H1 (cell line): ENCODE data around the gene HIPK1. TPM values are rescaled to one million over a fixed set of nuclear protein-coding genes. Genes with fewer than 3 reads are reported as not detected.

Source experiments
- ATF3 ChIP-seq: IDR thresholded peaks from 2 replicates; pipeline ENCODE4 v1.6.1; 2011; ENCODE audit warnings: low read depth, mild to moderate bottlenecking, low read length; ENCODE audit not compliant: insufficient read depth
- KDM4A ChIP-seq: IDR thresholded peaks from one replicate; pipeline ENCODE4 v1.7.1; 2012; ENCODE audit warnings: low read depth, mild to moderate bottlenecking, moderate library complexity, low read length, inconsistent platforms; ENCODE audit not compliant: severe bottlenecking
- NRF1 ChIP-seq: IDR thresholded peaks from 2 replicates; pipeline ENCODE4 v1.6.1; 2011; ENCODE audit warnings: mild to moderate bottlenecking, low read depth, low read length, improper control_type of control experiment
- RFX5 ChIP-seq: IDR thresholded peaks from 2 replicates; pipeline ENCODE4 v1.6.1; 2011; ENCODE audit warnings: low read depth, low read length, improper control_type of control experiment, borderline replicate concordance
- TAF1 ChIP-seq: IDR thresholded peaks from 2 replicates; pipeline ENCODE4 v1.6.1; 2011; ENCODE audit warnings: mild to moderate bottlenecking, low read depth, low read length
- TBP ChIP-seq: IDR thresholded peaks from 2 replicates; pipeline ENCODE4 v1.6.1; 2011; ENCODE audit warnings: low read depth, low read length, improper control_type of control experiment
- polyA plus RNA-seq, 7 experiments: library from polyadenylated mRNA; depleted of rRNA in 3 of 7; stranded (reverse) in 5 of 7; unstranded in 2 of 7; fragments of >200 nt in 5 of 7; fragments of 200-250 nt in 2 of 7; gene quantifications; 1 replicate in 5 of 7; 2 replicates in 1 of 7; 4 replicates in 1 of 7; pipeline versions ENCODE4 v1.2.1 to v1.2.3, GENCODE V29; 2011 to 2013; ENCODE audit warnings: missing spikeins in 2 of 7, mixed read lengths in 2 of 7
- total RNA-seq: library from RNA; stranded (reverse); fragmentation: NEBNext Ultra II Directional; extraction: Animal tissue kit (Norgen Biotek cat#: 25700); gene quantifications from 2 replicates; pipeline ENCODE4 v1.2.1, GENCODE V29; 2021
- TF ChIP-seq, protein P1 (sequence below): fragments of 300-600 bp; sonication (generic); IDR thresholded peaks from 2 replicates; pipeline ENCODE4 v1.7.1; 2012; ENCODE audit warnings: low read length, moderate library complexity, mild to moderate bottlenecking, inconsistent platforms; ENCODE audit not compliant: insufficient replicate concordance

The HIPK1 gene
- total and polyA plus RNA-seq, 2 of the 8 experiments (the other 6 are each of a cell fraction or from before 2014, with no cell fraction given), result 46.2 to 64.3 TPM

DNA sequence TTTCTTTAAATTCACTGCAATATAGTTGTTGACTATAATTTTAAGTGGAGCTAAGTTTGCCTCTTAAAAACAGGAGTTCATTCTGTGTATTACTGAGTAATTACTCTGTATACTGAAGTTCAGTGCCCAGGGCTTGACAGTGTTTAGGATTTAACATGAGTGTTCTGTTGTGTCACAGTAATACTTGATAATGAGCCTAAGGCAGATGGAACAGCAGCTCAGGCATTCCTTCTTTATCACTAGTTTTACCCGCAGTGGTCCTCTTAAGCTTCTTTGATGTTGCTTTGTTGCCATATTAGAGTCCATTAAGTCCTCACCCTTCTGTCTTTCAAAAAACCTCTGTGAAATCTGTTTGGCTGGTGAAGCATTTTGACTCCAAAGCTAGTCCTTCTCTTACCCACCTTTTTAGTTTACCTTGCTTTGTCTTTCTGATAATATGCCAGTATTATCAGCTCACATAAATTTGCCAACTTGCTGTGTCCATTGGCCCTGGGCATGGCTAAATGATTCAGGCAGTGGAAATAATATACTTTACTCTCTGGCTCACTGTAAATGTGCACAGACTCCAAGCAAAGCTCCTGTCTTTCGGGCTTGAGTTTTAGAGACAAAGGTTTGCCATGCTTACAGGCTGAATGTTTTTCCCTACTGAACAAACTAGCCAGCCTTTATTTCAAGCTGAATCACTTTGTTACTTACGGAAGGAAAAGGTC is 17.7 kb downstream of the HIPK1 start (continued):
- TF ChIP-seq, protein P1, sequence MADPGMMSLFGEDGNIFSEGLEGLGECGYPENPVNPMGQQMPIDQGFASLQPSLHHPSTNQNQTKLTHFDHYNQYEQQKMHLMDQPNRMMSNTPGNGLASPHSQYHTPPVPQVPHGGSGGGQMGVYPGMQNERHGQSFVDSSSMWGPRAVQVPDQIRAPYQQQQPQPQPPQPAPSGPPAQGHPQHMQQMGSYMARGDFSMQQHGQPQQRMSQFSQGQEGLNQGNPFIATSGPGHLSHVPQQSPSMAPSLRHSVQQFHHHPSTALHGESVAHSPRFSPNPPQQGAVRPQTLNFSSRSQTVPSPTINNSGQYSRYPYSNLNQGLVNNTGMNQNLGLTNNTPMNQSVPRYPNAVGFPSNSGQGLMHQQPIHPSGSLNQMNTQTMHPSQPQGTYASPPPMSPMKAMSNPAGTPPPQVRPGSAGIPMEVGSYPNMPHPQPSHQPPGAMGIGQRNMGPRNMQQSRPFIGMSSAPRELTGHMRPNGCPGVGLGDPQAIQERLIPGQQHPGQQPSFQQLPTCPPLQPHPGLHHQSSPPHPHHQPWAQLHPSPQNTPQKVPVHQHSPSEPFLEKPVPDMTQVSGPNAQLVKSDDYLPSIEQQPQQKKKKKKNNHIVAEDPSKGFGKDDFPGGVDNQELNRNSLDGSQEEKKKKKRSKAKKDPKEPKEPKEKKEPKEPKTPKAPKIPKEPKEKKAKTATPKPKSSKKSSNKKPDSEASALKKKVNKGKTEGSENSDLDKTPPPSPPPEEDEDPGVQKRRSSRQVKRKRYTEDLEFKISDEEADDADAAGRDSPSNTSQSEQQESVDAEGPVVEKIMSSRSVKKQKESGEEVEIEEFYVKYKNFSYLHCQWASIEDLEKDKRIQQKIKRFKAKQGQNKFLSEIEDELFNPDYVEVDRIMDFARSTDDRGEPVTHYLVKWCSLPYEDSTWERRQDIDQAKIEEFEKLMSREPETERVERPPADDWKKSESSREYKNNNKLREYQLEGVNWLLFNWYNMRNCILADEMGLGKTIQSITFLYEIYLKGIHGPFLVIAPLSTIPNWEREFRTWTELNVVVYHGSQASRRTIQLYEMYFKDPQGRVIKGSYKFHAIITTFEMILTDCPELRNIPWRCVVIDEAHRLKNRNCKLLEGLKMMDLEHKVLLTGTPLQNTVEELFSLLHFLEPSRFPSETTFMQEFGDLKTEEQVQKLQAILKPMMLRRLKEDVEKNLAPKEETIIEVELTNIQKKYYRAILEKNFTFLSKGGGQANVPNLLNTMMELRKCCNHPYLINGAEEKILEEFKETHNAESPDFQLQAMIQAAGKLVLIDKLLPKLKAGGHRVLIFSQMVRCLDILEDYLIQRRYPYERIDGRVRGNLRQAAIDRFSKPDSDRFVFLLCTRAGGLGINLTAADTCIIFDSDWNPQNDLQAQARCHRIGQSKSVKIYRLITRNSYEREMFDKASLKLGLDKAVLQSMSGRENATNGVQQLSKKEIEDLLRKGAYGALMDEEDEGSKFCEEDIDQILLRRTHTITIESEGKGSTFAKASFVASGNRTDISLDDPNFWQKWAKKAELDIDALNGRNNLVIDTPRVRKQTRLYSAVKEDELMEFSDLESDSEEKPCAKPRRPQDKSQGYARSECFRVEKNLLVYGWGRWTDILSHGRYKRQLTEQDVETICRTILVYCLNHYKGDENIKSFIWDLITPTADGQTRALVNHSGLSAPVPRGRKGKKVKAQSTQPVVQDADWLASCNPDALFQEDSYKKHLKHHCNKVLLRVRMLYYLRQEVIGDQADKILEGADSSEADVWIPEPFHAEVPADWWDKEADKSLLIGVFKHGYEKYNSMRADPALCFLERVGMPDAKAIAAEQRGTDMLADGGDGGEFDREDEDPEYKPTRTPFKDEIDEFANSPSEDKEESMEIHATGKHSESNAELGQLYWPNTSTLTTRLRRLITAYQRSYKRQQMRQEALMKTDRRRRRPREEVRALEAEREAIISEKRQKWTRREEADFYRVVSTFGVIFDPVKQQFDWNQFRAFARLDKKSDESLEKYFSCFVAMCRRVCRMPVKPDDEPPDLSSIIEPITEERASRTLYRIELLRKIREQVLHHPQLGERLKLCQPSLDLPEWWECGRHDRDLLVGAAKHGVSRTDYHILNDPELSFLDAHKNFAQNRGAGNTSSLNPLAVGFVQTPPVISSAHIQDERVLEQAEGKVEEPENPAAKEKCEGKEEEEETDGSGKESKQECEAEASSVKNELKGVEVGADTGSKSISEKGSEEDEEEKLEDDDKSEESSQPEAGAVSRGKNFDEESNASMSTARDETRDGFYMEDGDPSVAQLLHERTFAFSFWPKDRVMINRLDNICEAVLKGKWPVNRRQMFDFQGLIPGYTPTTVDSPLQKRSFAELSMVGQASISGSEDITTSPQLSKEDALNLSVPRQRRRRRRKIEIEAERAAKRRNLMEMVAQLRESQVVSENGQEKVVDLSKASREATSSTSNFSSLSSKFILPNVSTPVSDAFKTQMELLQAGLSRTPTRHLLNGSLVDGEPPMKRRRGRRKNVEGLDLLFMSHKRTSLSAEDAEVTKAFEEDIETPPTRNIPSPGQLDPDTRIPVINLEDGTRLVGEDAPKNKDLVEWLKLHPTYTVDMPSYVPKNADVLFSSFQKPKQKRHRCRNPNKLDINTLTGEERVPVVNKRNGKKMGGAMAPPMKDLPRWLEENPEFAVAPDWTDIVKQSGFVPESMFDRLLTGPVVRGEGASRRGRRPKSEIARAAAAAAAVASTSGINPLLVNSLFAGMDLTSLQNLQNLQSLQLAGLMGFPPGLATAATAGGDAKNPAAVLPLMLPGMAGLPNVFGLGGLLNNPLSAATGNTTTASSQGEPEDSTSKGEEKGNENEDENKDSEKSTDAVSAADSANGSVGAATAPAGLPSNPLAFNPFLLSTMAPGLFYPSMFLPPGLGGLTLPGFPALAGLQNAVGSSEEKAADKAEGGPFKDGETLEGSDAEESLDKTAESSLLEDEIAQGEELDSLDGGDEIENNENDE, result no peak
- TF ChIP-seq RFX5 (no peak), TAF1 (no peak), TBP (no peak), ATF3 (no peak), KDM4A (no peak), NRF1 (no peak)
- TF ChIP-seq, all 59 proteins: peak for 0
